ENCODE measurements around the gene RPL37A. TPM values are rescaled to one million over a fixed set of nuclear protein-coding genes. Genes with fewer than 3 reads are reported as not detected.

The RPL37A gene
- total RNA-seq, 2 experiments from 2014 or later: 2,232 to 2,277 TPM

Other genes with a start within 250 kb of the RPL37A start
- gene MARCHF4, start 126.4 kb upstream of the RPL37A start, total RNA-seq: not detected
- 10 to 100 TPM; 26.8 to 29.9 TPM for gene SMARCAL1, start 86.4 kb upstream of the RPL37A start, total RNA-seq
- gene IGFBP2, start 134.6 kb downstream of the RPL37A start, total RNA-seq: 10 to 100 TPM; 74.7 to 75.5 TPM
- under 1 TPM; 0.08 to 0.18 TPM for gene IGFBP5, start 196.7 kb downstream of the RPL37A start, total RNA-seq

Data from activated CD8-positive, alpha-beta T cell treated with anti-CD3 and anti-CD28 coated beads, Interleukin-2, amount 10 ng/mL, durations not matched to agents 7 days and 5 days (primary cell).